Fibroblast of villous mesenchyme (primary cell): ENCODE results near the gene THOC7. TPM values are rescaled to one million over a fixed set of nuclear protein-coding genes. Genes with fewer than 3 reads are reported as not detected.
A peak's percentile ranks its signal among the peaks of the same experiment; 100 is the strongest.

Source experiments
- DNase-seq: peaks from one replicate; pipeline ENCODE4 v3.0.0-alpha.2; 2010; ENCODE audit warnings: low read depth
- H3K4me3 ChIP-seq: 2 replicates; pipeline ENCODE4 v1.5.1; 2011; ENCODE audit warnings: low read depth, mild to moderate bottlenecking, low read length
- CTCF ChIP-seq: IDR thresholded peaks from 2 replicates; pipeline ENCODE4 v1.5.1; 2012; ENCODE audit warnings: low read depth, mild to moderate bottlenecking, low read length; ENCODE audit not compliant: insufficient read depth
- total RNA-seq: library from RNA; depleted of rRNA; stranded (reverse); fragments of >200 nt; gene quantifications from 2 replicates; pipeline ENCODE4 v1.2.3, GENCODE V29; 2012

THOC7 gene
- total RNA-seq, 1 donor = 47.9 TPM

- TF ChIP-seq CTCF = no peak
- peak; percentile 65 for DNase-seq
- H3K4me3 ChIP-seq = no peak overlapping the region
Measured at GRCh38 chr3:63909431-63909830, 45.8 kb upstream of the THOC7 start.

GRCh38 chr3:63908776-63909175 lies 45.2 kb upstream of the THOC7 start:
- no peak for DNase-seq
- TF ChIP-seq CTCF = no peak
- H3K4me3 ChIP-seq = no peak overlapping the region

DNA sequence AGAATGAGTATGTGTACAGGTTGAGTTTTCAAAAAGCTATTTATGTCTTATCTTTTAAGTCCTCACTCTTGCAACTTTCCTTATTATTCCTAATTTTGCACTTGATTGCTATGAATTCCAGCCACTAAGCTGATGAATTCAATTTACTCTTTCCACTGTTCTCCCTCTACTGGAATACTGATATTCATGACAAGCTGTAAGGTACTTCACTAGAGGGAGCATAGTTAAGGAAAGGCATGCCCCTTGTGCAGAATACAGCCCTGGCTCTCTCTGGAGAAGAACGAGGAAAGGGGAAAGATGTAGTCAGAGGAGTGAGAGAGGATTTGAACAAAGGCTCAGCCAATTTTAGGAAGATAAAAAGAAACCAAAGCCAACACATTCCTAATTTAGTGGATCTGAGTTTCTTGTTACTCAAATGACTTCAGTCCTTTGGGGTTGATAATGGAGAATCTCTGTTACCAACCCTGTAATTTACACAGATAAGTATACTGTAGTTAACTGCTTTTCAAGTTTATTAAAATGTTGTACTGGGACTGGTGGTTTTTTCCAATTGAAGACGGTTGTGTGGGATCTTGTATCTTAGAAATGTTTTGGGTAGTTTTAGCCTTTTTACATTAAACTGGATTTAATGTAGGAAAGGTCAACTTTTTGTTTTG lies 44.6 kb upstream of the THOC7 start:
- peak; percentile 32 for DNase-seq
- peak; percentile 45 for TF ChIP-seq CTCF
- no peak overlapping the region for H3K4me3 ChIP-seq

DNA sequence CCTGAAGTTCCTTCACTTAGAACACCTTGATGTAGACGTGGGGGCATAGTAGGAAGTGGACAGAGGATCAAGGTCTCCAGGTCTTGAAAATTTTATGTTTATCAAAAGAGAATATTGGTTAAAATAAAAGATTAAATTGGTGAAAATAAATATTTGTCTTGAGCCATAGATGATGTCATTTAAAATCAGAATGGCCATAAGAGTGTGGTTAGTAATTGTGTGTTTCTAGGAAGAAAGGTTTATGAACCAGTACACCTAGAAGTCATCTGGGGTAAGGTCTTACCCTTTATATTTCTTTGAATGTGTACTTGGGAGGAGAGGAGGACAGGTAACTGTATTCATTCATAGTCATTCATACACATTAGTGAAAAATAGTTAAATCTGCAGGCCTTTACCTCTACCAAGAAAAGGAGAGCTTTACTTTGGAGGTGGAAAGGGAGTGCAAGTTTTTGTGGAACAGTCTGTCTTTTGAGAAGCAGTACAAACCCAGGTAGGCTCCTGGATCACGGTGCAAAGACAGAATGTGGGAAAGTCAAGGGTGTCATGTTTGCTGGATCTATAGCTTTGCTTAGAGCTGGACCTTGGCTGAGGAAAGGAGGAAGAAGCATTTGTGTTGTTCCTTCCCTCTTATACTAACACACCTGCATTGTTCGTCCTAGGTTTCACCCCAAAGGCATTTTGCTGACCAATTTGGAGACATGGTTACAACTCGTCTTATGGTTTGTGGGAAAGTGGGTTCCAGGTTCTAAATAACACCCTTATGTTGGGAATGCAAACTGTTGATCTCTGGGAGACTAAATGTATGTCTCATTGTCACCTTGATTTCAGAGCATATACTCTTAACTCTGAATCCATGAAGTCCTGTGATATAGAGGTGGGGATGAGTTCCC lies 42.4 kb upstream of the THOC7 start:
- H3K4me3 ChIP-seq = no peak overlapping the region
- DNase-seq = no peak
- TF ChIP-seq CTCF = no peak

DNA sequence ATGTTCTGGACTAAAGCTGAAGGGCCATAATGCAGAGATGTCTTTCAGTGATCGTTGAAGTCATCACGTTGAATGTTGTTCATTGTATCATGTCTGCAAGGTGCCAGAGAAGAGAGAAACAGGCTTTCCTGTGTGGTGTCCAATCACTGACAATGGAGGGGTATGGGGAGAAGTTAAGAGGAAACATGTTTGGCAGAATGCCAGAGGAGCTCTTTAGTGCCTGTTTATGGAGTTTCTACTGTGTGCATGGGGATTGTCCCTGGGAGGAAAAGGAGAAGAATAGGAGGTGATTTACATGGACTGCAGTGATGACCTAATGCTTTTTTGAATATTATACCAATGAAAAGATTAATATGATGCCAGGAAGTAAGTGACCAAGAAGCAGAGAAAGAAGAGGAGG lies 36.9 kb upstream of the THOC7 start:
- H3K4me3 ChIP-seq = no peak overlapping the region
- no peak for DNase-seq
- no peak for TF ChIP-seq CTCF

GRCh38 chr3:63900010-63900409 lies 36.4 kb upstream of the THOC7 start:
- no peak for TF ChIP-seq CTCF
- DNase-seq = no peak
- H3K4me3 ChIP-seq = no peak overlapping the region
